CD4-positive, alpha-beta T cell treated with Interleukin-6 at 100 ng/mL for 8 hours (primary cell): Measurements from ENCODE around the gene CYB5A.
"Not testable (repeated sequence)": the region's sequence is repeated elsewhere in the genome, so short reads cannot be mapped to it uniquely, and the experiment has no call there.

ENCODE experiments used
- DNase-seq: peaks from one replicate; pipeline ENCODE4 v3.0.0-alpha.2; 2020; ENCODE audit warnings: mixed read lengths, low spot score

CYB5A gene

DNA sequence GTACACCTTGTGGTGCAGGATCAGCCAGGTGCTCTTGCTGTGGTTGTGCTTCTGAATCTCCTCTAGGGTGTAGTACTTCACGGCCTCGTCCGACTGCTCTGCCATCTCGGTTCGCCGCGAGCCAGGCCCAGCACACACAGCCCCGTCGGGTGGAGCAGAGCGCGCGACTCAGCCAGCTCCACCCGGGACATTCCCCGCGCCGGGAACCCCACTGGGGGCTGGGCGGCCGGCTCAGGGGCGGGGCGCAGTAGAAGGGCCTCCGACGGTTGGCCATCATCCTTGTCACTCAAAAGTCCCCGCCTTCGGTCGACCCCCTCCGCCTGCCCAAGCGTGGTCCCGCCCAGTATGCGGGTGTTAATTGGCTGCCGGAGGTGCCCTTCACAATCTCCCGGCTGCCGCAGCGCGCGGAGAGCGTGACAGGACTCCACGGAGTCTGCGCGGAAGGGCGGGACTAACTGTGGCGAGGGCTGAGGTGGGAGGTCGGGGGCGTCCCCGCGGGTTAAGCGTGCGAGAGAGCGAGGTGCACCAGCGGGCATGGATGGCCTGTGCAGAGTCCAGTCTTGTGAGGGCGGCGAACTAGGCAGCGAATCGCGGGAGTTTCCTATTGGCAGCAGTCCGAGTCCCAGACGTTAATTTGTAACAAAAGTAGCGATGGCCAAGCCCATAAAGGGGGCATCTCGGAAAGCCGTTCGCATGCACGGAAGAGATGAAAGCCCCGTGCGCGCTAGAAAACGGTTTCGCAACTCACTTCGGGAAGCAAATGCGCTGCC, at the start of gene CYB5A:
Gene CYB5A, minus strand, starts transcription at position 193 of the 770 bp plus-strand sequence. Its CDS starts 88 bp downstream, at position 105.
- peak; percentile 98 for DNase-seq

- no peak for DNase-seq
These were observed 46.1 kb upstream of the CYB5A start for GRCh38 chr18:74337912-74338309.

DNA sequence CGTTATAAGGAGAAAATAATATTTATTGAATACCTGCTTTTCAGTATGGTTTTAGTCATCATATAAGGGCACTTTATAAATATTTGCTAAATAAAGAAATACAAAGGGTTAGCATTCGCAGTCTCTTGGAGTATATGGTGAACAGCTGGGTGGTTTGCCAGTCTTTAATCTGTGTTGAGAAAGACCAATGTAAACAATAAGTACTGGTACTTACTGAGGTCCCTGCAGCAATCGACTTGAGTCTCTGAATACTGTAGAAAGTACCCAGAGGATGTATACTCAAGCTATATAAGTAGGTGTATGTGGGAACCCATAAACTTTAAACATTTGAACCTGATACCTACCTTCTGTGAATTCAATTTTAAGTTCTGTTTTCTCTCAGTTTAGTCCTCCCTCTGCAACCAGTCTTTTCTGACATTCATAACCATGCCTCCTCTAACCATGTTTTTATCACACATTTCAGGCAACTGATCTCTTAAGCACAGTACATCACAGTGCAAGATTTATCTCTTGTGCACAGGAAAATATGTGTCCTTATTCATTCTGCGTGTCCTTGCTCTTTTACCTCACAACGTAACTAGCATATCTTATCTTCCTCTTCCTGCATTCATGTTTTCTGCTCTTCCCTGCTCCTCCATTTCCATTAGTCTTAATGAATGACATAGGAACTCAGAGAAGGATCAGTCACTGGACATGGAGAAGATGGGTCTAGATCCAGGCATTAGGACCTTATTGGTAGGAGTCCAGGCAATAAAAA, 45.6 kb upstream of the CYB5A start:
- no peak for DNase-seq

DNA sequence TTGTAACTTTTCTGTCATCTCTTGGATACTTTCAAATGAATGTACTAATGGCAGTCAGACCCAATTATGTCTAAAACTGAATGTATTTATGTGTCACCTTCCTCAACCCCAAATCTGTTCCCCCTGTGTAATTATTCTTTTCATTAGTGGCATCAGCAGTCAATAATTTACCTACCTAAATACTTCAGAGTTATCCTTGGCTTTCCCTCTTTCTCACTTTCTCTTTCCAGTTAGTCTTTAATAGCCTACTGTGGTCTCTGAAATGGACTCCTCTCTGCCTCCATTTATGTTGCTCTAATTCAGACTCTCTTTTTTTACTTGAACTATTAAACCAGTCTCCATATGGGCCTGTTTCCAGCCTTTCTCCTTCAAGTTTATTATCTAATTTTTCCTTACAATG, 44.9 kb upstream of the CYB5A start:
- no peak for DNase-seq

DNA sequence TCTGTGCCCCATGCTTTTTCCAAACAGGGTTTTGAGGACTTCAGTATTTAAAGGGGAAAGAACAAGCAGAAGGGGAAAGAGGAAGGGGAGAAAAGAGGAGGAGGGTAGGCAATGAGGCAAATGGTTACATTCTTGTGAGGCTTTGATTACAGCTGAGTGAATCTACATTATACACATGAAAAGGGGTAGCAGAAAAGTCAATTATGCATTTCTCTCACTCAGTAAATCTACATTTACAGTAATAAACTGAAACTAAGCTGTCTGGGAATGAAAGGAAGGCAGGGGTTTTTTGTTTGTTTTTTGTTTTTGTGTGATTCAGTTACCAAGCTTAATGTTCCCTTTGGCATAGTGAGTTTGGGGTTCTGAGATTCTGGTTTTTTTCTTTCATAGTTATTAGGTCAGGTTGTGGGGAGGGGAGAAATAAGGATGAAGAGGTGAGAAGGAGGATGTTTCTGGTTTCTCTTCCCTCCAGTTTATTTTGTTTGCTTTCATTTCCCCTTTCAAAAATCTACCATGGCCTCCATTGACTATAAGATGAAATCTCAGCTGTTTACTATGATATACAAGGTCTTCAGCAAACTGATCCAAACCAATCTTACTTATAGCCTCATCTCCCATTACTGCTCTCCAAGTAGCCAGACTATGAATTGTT, 42.6 kb upstream of the CYB5A start:
- no peak for DNase-seq

GRCh38 chr18:74333091-74333490, 41.3 kb upstream of the CYB5A start:
- DNase-seq: no peak

GRCh38 chr18:74331404-74331803, 39.6 kb upstream of the CYB5A start:
- no peak for DNase-seq

DNA sequence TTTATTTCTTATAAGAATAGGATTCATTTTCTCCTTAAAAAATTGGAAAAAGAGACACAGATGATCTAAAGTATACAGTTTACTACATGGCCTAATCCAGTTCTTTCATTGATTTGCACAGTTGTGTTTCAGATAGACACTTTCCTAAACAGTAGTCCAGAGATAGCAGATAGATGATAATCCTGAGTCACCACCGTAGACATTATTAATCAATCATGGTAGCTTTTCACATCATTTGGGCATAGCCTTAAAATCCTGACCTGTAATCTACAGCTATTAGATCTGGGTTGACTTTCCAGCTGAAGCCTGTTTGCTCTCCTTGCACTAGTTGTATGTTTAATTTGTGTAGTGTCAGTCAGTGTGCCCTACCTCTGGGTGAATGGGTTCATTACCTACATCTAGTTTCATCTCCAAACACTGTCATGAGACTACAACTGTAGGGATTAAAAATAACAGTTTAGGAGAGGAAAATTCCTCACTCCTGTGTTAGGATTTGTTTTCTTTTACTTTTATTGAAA, 38.0 kb upstream of the CYB5A start:
- no peak for DNase-seq

GRCh38 chr18:74328206-74328605, 36.4 kb upstream of the CYB5A start:
- no peak for DNase-seq

- not testable (repeated sequence) for DNase-seq
These were observed 35.0 kb upstream of the CYB5A start for GRCh38 chr18:74326791-74327190.

DNA sequence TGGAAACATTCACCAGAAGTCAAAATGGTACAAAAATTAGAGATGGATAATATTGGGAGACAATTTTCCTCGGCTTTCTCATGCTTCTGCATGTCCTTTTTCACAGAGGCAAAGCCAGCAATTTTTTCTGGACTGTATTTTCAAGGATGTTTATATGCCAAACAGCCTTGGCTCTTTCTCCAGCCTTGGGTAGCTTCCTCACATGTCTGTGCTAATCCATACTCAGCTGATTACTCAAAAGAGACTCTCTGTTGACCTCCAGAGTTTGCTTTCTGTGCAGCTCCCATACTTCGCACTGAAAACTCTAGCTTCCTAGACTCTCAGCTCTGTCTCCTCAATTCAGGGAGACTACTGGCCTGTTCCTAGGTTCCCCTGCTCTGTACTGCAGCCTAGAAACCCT, 34.5 kb upstream of the CYB5A start:
- no peak for DNase-seq

- DNase-seq: no peak
These were observed 24.8 kb upstream of the CYB5A start for GRCh38 chr18:74316257-74317170.

DNA sequence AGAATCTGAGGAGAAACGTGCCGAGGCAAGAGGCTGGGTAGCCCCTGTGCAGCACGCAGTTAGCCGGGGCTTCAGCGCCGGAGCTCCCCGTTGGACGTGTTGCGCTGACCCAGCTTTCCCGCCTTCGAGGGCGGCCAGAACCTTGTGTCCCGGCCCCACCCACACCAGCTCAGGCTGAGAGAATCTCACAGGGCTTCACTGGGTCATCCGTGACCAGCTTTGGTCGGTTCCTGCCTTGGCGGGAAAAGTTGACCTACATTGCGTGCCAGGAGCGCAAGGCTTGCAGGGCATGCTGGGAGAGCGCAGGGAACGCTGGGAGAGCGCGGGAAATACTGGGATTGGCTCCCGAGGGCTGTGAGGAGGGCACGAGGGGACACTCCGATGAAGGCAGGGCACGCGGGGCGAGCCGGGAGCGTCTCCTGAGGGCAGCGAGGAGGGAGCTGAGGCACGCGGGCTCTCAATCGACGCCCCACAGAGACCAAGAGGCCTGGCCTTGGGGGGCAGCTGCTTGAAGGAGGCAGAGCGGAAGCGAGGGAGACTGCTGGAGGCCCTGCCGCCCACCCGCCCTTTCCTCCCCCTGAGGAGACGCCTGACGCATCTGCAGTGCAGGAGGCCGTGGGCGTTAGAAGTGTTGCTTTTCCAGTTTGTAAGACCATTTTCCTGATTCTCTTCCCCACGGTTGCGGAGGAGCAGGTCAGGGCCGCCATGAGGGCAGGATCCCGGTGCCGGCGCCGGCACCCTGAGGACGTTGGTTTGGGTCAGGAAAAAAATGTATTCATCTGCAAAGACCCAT, 23.9 kb upstream of the CYB5A start, which contains the start of gene C18orf63:
Gene C18orf63, plus strand, starts transcription at position 376 of the 793 bp plus-strand sequence. CDS start 2,027 bp downstream, outside the sequence.
- no peak for DNase-seq

DNA sequence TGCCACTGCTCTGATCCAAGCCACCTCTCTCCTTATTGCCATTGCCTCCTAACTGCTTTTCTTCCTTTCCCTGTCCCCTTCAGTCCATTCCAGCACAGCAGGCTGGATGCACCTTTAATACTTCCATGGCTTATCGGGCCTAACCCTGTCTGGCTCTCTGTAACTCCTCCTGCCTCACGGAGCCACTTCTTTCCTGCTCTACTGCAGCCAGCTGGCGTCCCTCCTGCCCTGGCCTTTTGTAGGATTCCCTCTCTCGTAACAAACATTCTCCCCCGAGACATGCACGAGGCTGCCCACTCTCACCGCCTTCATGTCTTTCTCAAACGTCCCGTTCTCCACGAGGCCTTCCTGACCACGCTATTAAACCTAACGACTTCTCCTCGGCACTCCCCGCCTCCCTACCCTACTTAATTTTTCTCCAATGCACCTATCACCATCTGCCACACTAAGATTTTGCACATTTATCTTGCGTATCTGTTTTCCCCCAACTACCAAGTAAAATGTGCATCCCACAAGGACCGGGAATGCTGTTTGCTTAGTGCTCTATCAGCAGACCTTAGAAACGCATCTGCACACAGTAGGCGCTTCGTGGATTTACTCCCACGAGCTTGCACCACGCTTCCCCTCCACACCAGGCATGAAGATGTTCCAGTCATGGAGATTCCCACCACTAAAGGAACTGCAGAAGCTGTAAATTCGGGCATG, 23.1 kb upstream of the CYB5A start:
- DNase-seq: no peak

DNA sequence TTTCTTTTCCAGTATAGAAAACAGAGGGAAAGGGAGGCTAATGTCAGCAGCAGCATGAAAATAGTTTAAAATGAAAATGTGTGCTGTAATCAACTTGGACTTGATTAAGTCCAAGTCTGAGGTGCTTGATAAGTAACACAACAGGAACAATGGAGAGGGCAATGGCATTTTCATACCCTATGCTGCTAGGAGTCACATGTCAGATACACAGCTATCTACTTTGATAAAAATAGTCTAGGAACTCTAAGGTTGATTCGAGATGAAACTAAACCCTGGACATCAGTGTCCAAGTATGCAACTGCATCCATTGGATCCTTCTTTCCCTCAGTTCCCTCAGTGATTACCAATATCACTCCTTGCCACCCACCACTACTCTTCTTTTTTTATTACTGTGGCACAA, 19.2 kb upstream of the CYB5A start:
- no peak for DNase-seq

DNA sequence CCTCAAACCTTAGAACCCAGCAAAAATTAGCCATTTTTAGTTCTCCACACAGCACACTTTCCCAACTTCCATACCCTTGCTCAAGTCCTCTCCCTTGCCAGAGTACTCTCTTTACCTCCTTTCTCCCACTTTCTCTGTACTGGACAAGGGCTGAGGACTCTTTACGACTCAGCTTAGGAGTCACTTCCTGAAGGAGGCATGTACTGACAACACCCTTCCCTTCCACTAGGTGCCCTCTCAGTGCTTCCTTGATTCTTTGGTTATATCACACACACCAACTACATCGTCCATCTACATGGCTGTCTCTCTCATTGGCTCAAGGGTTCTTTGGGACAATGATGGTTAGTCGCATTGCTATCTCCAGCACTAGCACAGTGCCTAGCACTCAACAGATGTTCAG, 18.6 kb upstream of the CYB5A start:
- no peak for DNase-seq

- no peak for DNase-seq
These were observed 12.2 kb upstream of the CYB5A start for GRCh38 chr18:74303936-74304335.

- no peak for DNase-seq
These were observed 11.5 kb upstream of the CYB5A start for GRCh38 chr18:74303306-74303705.

DNA sequence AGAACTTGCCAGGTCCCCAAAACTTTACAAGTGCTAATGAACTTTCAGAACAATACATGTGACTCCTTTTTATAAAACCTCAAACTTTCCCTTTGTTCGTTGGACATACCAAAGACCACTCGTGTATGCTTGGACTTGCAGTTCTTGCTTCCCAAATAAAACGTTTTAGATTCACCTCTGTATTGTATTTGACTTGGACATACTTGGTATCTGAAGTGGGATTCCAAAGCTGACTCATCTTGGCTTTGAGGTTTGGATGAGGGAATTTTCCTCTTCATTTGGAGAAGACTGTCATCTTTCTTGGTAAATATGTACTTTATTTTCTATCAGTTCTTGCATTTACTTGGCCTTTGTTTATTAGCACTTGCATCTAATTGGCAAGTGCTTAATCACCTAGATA, 8.0 kb upstream of the CYB5A start:
- no peak for DNase-seq

- DNase-seq: no peak
These were observed 7.4 kb upstream of the CYB5A start for GRCh38 chr18:74299162-74299561.
